Measurements from ENCODE around the gene STIM1.
"Not testable (repeated sequence)": the region's sequence is repeated elsewhere in the genome, so short reads cannot be mapped to it uniquely, and the experiment has no call there.

The STIM1 gene

DNA sequence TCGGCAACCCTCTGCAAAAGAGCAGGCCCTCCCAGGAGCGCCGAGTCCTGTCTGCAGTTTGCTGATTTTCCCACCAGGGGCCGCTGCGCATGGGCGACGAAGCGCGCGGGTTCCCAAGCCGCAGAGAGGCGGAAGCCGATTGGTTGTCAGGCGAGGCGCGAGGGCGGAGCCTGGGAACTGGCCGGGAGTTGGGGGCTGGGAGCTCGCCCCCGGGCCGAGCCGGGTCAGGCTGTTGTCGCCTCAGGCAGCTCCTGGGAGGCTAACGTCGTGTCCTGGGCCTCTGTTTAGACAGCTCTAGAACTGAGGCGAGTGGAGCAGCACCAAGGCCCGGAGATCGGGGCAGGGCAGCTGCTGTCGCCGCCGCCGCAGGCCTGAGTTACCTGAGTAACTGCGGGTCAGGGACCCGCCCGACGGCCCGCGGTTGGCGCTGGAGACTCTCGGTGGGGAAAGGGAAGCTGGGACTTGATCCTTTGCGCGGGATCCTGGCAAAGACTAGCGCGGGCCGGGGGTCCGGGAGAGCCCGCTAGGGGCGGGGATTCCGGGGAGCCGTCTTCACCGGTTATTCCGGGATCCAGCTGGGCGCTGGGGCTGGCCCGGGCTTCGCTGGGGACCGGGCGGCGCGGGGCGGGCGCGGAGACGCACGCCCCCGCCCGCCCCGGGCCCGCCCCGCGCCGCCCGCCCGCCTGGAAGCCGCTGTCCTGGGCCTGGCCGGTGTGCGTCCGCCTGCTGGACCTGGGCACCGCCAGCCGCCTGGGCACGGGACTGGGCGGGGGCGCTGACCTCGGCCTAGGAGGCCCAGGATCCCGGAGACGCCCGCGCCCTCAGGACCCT, at the start of gene STIM1:
Gene STIM1, plus strand, starts transcription at position 688 of the 831 bp plus-strand sequence. CDS start 607 bp downstream, outside the sequence.
- peak; percentile 90 for DNase-seq

DNA sequence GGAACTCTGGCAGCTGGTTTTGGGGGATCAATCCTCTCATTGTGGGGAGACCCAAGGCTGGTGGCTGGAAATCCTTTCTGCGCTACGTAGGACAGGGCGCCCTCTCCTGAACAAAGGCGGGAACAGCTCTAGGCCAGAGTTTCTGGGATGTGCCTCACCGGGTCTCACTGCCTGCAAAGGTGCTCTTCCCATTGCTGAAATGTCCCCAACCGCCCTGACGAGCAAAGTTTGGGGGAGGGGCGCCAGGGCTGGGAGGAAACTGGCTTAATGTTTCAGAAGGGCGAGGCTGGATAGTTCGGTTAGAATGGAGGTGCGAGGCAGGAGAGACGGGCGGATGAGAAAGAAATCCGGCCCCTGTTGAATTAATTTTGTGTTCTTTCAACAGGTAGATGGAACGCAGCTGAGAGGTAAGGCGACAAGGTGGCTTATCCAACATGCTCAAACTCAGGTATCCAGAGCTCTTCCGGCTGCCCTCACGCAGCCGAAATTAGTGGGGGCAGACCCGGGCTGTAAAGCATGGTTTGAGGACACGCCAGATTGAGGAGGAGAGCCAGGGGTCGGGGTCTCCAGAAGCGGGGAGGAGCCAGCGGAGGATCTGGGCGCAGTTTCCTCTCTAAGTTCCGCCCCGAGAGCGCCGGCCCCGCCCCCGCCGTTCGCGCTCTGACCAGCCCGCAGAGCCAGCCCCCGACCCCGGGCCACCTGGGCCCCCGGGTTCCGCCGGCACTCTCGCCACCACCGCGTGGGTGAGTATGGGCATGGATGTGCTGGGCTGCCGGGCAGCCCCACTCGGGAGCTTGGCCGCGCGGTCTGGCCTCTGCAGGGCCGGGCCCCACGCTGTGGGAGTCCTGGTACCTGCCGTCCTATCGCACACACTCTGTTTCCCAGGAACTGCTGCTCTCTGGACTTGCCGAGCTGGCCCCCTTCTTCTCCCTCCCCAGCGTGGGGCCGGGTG, 47.3 kb upstream of the STIM1 start, which contains the start of gene PGAP2:
Gene PGAP2, plus strand, starts transcription at position 652 of the 952 bp plus-strand sequence. CDS start 2,700 bp downstream, outside the sequence.
- peak; percentile 44 for DNase-seq

- DNase-seq = peak; percentile 50
Observed at GRCh38 chr11:3808861-3809623, 46.4 kb upstream of the STIM1 start.

DNA sequence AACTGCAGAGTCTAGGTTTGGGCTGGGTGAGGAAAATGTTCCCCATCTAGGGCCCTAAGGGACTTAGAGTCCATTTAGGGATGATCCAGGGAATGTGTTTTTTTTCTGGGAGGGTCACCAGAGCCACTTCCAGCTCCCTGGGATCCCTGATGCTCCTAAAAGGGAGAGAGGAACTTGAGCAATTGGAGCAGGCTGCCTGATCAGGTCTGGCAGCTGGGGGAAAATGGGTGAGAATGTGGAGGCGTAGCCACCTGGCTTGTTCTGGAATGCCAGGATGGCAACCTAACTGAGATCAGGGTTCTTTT, 45.9 kb upstream of the STIM1 start:
- no peak for DNase-seq

GRCh38 chr11:3810446-3810845, 45.0 kb upstream of the STIM1 start:
- no peak for DNase-seq

GRCh38 chr11:3810951-3811350, 44.5 kb upstream of the STIM1 start:
- DNase-seq = no peak

GRCh38 chr11:3814832-3815231, 40.6 kb upstream of the STIM1 start:
- DNase-seq = not testable (repeated sequence)

GRCh38 chr11:3815845-3816244, 39.6 kb upstream of the STIM1 start:
- DNase-seq = no peak

DNA sequence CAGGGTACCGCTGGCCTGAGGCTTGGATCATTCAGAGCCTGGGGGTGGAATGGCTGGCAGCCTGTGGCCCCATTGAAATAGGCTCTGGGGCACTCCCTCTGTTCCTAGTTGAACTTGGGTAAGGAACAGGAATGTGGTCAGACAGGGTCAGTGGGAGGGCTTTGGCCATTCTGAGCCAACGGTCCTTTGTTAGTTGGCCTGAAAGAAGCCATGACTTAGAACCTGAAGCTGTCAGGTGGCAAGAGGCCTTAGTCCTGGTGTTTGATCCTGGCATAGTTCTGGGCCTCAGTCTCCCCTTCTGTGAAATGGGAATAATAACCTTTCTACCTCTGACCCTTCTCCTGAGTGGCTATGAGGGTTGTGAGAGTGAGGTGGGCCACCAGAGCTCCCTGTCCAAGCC, 38.8 kb upstream of the STIM1 start:
- DNase-seq = no peak

DNA sequence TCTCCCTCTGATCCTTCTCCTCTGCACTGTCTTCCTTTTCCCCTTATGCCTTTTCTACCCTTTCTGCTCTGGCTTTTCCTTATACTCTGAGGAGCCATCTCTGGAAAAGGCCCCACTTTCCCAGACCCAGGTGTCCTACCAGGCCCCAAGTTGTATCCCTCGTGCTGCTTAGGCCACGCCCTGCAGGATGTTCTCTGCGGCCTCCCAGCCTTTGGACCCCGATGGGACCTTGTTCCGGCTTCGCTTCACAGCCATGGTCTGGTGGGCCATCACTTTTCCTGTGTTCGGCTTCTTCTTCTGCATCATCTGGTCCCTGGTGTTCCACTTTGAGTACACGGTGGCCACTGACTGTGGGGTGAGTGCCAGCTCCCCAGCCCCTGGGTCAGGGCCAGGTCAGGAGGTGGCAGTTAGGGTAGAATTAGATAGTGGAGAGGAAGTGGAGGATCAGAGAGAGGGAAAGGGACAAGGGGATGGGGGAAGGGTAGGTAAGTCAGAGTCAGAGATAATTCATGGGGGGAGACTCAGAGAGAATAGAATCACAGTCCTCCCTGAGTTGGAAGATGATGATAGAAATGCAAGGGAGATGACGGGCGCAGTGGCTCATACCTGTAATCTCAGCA, 38.2 kb upstream of the STIM1 start:
- no peak for DNase-seq

GRCh38 chr11:3820971-3821370, 34.5 kb upstream of the STIM1 start:
- DNase-seq = no peak

- DNase-seq = no peak
Observed at GRCh38 chr11:3822312-3822711, 33.2 kb upstream of the STIM1 start.

GRCh38 chr11:3823303-3823702, 32.2 kb upstream of the STIM1 start:
- DNase-seq = peak; percentile 64

DNA sequence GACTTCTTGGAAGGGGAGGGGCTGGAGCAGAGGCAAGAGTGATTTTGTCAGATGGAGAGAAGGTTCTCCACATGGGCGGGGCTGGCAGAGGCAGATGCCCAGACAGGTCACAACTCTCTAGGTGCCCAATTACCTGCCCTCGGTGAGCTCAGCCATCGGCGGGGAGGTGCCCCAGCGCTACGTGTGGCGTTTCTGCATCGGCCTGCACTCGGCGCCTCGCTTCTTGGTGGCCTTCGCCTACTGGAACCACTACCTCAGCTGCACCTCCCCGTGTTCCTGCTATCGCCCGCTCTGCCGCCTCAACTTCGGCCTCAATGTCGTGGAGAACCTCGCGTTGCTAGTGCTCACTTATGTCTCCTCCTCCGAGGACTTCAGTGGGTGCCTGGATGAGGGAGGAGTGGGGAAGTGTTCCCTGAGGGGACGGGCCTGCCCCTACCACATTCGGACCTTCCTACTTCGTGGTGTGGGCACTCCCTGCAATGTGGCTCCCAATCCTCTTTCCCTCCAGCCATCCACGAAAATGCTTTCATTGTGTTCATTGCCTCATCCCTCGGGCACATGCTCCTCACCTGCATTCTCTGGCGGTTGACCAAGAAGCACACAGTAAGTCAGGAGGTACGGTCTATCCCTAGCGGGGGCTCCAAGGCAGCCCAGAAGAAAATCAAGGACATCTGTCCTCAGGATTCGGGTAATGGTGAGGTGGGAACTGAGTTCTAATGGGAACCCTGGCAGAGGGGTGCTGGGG, 31.5 kb upstream of the STIM1 start:
- DNase-seq = no peak

- peak; percentile 47 for DNase-seq
Observed at GRCh38 chr11:3824714-3825472, 30.6 kb upstream of the STIM1 start.

DNA sequence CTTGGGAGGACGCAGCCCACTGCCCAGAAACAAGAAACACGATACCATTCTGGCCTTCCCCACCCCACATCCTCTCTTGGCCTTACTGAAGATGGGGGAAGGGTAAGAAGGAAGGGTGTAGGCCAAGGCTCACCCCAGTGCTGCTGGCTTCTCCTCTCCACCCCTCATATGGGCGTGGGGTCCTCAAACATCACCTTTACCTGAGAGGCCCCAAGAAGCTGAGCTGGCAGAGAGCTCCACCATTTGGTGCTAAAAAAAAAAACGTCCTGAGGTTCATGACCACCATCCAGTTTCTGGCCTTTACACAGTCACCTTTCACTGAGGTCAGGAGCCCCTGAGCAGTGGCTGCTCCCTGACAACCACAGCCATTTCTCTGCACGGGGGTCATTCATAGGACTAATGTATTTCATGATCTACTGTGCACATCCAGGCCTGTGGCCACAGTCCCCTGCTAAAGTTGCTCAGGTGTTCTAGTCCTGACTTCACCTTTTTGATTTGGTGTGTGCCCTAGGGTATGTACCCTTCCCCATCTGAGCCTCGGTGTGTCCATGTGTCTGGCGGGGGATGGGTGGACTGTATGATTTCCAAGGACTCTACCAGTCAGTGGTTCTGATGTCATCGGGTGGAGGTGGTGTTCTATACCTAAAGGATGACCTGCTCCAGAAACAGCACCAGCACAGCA, 29.9 kb upstream of the STIM1 start:
- no peak for DNase-seq

DNA sequence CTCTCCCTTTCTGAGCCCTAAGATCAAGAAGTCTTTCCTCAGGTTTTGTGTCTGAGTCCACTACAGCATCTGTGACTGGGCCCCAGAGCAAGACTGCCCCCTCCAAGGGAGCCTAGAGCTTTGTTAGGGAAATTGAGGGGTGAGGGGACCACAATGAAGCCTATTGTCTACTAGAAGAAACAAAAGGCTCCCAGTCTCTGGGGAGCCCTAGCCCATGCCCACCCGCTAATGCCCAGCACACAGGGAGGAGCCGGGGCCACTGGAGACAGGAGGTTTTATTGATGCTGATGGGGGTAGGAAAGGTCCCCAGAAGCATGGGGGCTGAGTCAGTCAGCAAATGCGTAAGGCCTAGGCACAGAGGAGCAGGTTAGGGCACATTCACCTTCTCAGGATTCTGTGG, 28.7 kb upstream of the STIM1 start:
- DNase-seq = no peak

GRCh38 chr11:3827434-3828186, 27.9 kb upstream of the STIM1 start:
- DNase-seq = no peak

GRCh38 chr11:3830088-3830487, 25.4 kb upstream of the STIM1 start:
- DNase-seq = no peak

DNA sequence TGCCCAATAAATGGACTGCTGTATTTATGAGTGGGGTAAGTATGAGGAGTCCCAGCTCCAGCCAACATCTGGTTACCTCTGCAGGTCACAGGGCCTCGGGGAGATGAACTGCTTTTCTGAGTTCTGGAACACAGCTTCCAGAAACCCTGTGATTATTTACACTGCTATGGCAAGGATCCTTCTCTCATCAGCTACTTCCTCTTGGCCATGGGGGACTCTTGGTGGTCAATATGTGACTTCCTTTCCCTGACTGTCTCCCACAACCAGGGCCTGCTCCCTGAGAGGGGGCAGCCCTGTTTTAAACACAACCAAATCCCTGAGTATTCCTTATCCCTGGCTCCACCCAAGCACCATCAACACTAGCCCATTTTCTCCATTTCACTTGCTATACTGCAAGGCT, 24.7 kb upstream of the STIM1 start:
- no peak for DNase-seq

All from fibroblast of skin of right quadriceps (primary cell).